ENCODE results near the gene COMT.

Gene COMT

DNA sequence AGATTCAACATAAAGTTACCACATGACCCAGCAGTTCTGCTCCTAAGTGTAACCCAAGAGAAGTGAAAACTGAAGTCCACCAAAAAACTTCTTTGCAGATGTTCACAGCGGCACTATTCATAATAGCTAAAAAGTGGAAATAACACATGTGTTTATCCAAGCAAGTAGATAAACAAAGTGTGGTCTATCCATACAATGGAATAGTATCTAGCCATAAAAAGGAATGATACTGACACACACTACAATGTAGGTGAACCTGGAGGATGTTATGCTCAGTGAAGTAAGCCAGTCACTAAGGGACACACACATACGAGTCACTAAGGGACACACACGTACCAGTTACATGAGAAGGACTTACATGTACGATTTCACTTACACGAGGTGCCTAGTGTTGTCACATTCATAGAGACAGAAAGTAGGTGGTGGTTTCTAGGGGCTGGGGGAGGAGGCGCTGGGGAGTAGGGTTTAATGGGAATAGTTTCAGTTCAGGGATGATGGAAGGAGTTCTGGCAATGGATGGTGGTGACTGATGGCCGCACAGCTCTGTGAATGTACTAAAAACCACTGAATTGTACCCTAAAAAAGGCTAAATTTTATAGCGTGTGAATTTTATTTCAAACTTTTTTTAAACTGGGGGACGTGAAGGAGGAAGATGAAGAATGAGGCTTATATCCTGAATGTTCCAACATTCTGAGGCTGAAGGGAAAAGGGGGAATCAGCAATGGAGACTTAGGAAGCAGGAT, 27.2 kb upstream of the COMT start:
- no peak overlapping the region for H4K91ac ChIP-seq (ENCODE audit: low read depth, low read length)
- WGBS (ENCODE audit: extremely low coverage, insufficient coverage, insufficient read length) = no CpG with 5 or more reads among the region's 9 CpGs

DNA sequence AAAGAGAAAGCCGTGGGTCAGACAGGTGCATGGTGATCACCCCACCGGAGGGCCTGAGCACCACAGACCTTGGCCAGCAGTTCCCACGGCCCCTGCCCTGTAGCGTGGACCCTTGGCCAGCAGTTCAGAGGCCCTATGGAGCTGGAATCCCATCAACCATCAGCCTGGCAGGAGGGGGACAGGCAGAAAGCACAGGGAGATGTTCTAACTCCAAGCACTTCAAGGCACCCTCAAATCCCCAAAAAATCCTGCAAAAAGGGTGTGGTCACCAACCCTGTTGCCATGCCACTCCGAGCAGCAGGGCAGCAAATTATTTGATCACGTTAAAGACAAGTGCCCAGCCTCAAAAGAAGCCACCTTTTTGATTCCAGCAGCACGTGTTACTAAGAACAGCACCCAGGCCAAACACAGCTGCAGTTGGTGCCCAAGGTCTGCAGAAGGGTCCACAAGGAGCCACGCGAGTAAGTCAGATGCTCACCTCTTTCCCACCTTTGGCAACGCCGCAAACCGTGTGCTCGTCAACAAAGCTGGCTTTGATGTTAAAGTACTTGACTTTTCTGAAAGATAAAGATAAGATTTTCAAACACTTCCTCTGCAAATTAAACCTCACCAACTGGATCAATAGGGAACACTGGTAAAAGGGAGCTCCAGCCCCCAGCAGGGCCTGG, 26.2 kb upstream of the COMT start:
- Histone ChIP-seq H3K4me1 (ENCODE audit: control insufficient read depth in 1 of 2, insufficient read depth in 2 of 2, low read length in 2 of 2) (no peaks in the 10 kb centered on the region), H2BK120ac (ENCODE audit: insufficient read depth, low read length, poor library complexity) (no peak overlapping the region), H2BK12ac (ENCODE audit: low read length) (no peak overlapping the region), H2AK5ac (ENCODE audit: low read length) (no peak overlapping the region), H3K27me3 (ENCODE audit: insufficient read depth, low read length) (no peaks in the 10 kb centered on the region), H3K79me2 (ENCODE audit: control insufficient read depth, insufficient read depth, low read length, poor library complexity) (no peaks in the 10 kb centered on the region), H3K9ac (ENCODE audit: low read length) (no peak overlapping the region), H3K4ac (ENCODE audit: low read depth, low read length) (no peak overlapping the region), H3K4me2 (ENCODE audit: low read length) (no peak overlapping the region), H3K79me1 (ENCODE audit: low read length) (no peaks in the 10 kb centered on the region), H4K91ac (ENCODE audit: low read depth, low read length) (no peak overlapping the region), H4K8ac (ENCODE audit: low read depth, low read length) (no peak overlapping the region), H3K23ac (ENCODE audit: low read length) (no peak overlapping the region), H3K36me3 (ENCODE audit: control insufficient read depth in 1 of 2, insufficient read depth in 2 of 2, low read length in 2 of 2) (no peaks in the 10 kb centered on the region), H3K18ac (ENCODE audit: low read length) (no peak overlapping the region), H4K12ac (ENCODE audit: low read depth, low read length) (no peak overlapping the region), H3K9me3 (ENCODE audit: insufficient read depth, low read depth, low read length) (peaks cover 2% of the 10 kb centered on the region), H2AFZ (ENCODE audit: insufficient read depth, low read length, poor library complexity) (no peak overlapping the region), H3K4me3 (ENCODE audit: low read depth, low read length) (no peak overlapping the region), H3K14ac (ENCODE audit: low read length) (no peak overlapping the region), H3K27ac (ENCODE audit: low read depth, low read length) (no peak overlapping the region), H2BK5ac (ENCODE audit: low read depth, low read length, poor library complexity) (no peak overlapping the region)
- no CpG with 5 or more reads among the region's 13 CpGs for WGBS (ENCODE audit: extremely low coverage, insufficient coverage, insufficient read length)
- DNase-seq = no peak

More for the DNA sequence above, 27.2 kb upstream of the COMT start:
- Histone ChIP-seq H3K79me2 (ENCODE audit: control insufficient read depth, insufficient read depth, low read length, poor library complexity) (no peaks in the 10 kb centered on the region), H3K23ac (ENCODE audit: low read length) (no peak overlapping the region), H3K4ac (ENCODE audit: low read depth, low read length) (no peak overlapping the region), H3K27me3 (ENCODE audit: insufficient read depth, low read length) (no peaks in the 10 kb centered on the region), H3K36me3 (ENCODE audit: control insufficient read depth in 1 of 2, insufficient read depth in 2 of 2, low read length in 2 of 2) (no peaks in the 10 kb centered on the region), H3K18ac (ENCODE audit: low read length) (no peak overlapping the region), H2BK5ac (ENCODE audit: low read depth, low read length, poor library complexity) (no peak overlapping the region), H2AFZ (ENCODE audit: insufficient read depth, low read length, poor library complexity) (no peak overlapping the region), H2BK120ac (ENCODE audit: insufficient read depth, low read length, poor library complexity) (no peak overlapping the region), H4K8ac (ENCODE audit: low read depth, low read length) (no peak overlapping the region), H3K14ac (ENCODE audit: low read length) (no peak overlapping the region), H3K9me3 (ENCODE audit: insufficient read depth, low read depth, low read length) (peaks cover 6% of the 10 kb centered on the region), H2AK5ac (ENCODE audit: low read length) (no peak overlapping the region), H4K12ac (ENCODE audit: low read depth, low read length) (no peak overlapping the region), H3K79me1 (ENCODE audit: low read length) (peaks cover 4% of the 10 kb centered on the region), H3K27ac (ENCODE audit: low read depth, low read length) (no peak overlapping the region), H3K9ac (ENCODE audit: low read length) (no peak overlapping the region), H3K4me3 (ENCODE audit: low read depth, low read length) (no peak overlapping the region), H2BK12ac (ENCODE audit: low read length) (no peak overlapping the region), H3K4me1 (ENCODE audit: control insufficient read depth in 1 of 2, insufficient read depth in 2 of 2, low read length in 2 of 2) (no peaks in the 10 kb centered on the region), H3K4me2 (ENCODE audit: low read length) (no peak overlapping the region)
- no peak for DNase-seq

DNA sequence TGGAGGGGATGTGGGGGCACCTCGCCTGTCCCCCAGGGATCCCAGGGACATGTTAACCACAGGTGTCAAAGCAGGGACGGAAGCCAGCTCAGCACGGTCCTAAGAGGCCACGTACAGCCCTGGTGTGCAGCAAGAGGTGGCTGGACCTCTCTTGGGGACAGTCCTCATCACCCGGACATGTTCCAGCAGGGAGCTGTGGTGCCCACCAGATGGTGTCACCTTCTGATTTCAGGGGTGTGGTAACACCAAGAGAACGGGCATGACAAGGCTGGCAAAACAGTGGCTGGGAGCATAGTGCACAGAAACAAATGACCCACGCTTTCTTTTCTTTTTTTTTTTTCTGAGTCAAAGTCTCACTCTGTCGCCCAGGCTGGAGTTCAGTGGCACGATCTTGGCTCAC, 25.6 kb upstream of the COMT start:
- DNase-seq = no peak
- Histone ChIP-seq H4K12ac (ENCODE audit: low read depth, low read length) (no peak overlapping the region), H3K18ac (ENCODE audit: low read length) (no peak overlapping the region), H3K9ac (ENCODE audit: low read length) (no peak overlapping the region), H2BK120ac (ENCODE audit: insufficient read depth, low read length, poor library complexity) (no peak overlapping the region), H3K27ac (ENCODE audit: low read depth, low read length) (no peak overlapping the region), H3K79me2 (ENCODE audit: control insufficient read depth, insufficient read depth, low read length, poor library complexity) (no peaks in the 10 kb centered on the region), H3K27me3 (ENCODE audit: insufficient read depth, low read length) (no peaks in the 10 kb centered on the region), H3K4me2 (ENCODE audit: low read length) (no peak overlapping the region), H2AFZ (ENCODE audit: insufficient read depth, low read length, poor library complexity) (no peak overlapping the region), H4K8ac (ENCODE audit: low read depth, low read length) (no peak overlapping the region), H3K4me1 (ENCODE audit: control insufficient read depth in 1 of 2, insufficient read depth in 2 of 2, low read length in 2 of 2) (no peaks in the 10 kb centered on the region), H3K9me3 (ENCODE audit: insufficient read depth, low read depth, low read length) (peaks cover 2% of the 10 kb centered on the region), H3K36me3 (ENCODE audit: control insufficient read depth in 1 of 2, insufficient read depth in 2 of 2, low read length in 2 of 2) (no peaks in the 10 kb centered on the region), H2BK12ac (ENCODE audit: low read length) (no peak overlapping the region), H3K4me3 (ENCODE audit: low read depth, low read length) (no peak overlapping the region), H2AK5ac (ENCODE audit: low read length) (no peak overlapping the region), H3K4ac (ENCODE audit: low read depth, low read length) (no peak overlapping the region), H3K23ac (ENCODE audit: low read length) (no peak overlapping the region), H4K91ac (ENCODE audit: low read depth, low read length) (no peak overlapping the region), H3K79me1 (ENCODE audit: low read length) (no peaks in the 10 kb centered on the region), H2BK5ac (ENCODE audit: low read depth, low read length, poor library complexity) (no peak overlapping the region), H3K14ac (ENCODE audit: low read length) (no peak overlapping the region)
- WGBS (ENCODE audit: extremely low coverage, insufficient coverage, insufficient read length) = no CpG with 5 or more reads among the region's 9 CpGs

GRCh38 chr22:19916941-19917340, 24.6 kb upstream of the COMT start:
- Histone ChIP-seq H3K18ac (ENCODE audit: low read length) (no peak overlapping the region), H3K4ac (ENCODE audit: low read depth, low read length) (no peak overlapping the region), H2AFZ (ENCODE audit: insufficient read depth, low read length, poor library complexity) (no peak overlapping the region), H3K9me3 (ENCODE audit: insufficient read depth, low read depth, low read length) (peaks cover 2% of the 10 kb centered on the region), H2BK120ac (ENCODE audit: insufficient read depth, low read length, poor library complexity) (no peak overlapping the region), H3K79me1 (ENCODE audit: low read length) (no peaks in the 10 kb centered on the region), H3K79me2 (ENCODE audit: control insufficient read depth, insufficient read depth, low read length, poor library complexity) (no peaks in the 10 kb centered on the region), H3K14ac (ENCODE audit: low read length) (no peak overlapping the region), H2BK12ac (ENCODE audit: low read length) (no peak overlapping the region), H3K36me3 (ENCODE audit: control insufficient read depth in 1 of 2, insufficient read depth in 2 of 2, low read length in 2 of 2) (no peaks in the 10 kb centered on the region), H2AK5ac (ENCODE audit: low read length) (no peak overlapping the region), H3K9ac (ENCODE audit: low read length) (no peak overlapping the region), H3K4me1 (ENCODE audit: control insufficient read depth in 1 of 2, insufficient read depth in 2 of 2, low read length in 2 of 2) (no peaks in the 10 kb centered on the region), H3K4me2 (ENCODE audit: low read length) (no peak overlapping the region), H3K4me3 (ENCODE audit: low read depth, low read length) (no peak overlapping the region), H3K27me3 (ENCODE audit: insufficient read depth, low read length) (no peaks in the 10 kb centered on the region), H4K12ac (ENCODE audit: low read depth, low read length) (no peak overlapping the region), H4K91ac (ENCODE audit: low read depth, low read length) (no peak overlapping the region), H4K8ac (ENCODE audit: low read depth, low read length) (no peak overlapping the region), H3K27ac (ENCODE audit: low read depth, low read length) (no peak overlapping the region), H3K23ac (ENCODE audit: low read length) (no peak overlapping the region), H2BK5ac (ENCODE audit: low read depth, low read length, poor library complexity) (no peak overlapping the region)
- DNase-seq = no peak
- WGBS (ENCODE audit: extremely low coverage, insufficient coverage, insufficient read length) = no CpG with 5 or more reads among the region's 7 CpGs
